HG02970 (cell line): ENCODE measurements around the gene ZNF365.
"Not testable (repeated sequence)": the region's sequence is repeated elsewhere in the genome, so short reads cannot be mapped to it uniquely, and the experiment has no call there.

Source experiments
- ATAC-seq: cut with Tn5 transposase; IDR thresholded peaks from one replicate; pipeline ENCODE4 v1.9.1; 2021; ENCODE audit warnings: mild to moderate bottlenecking, moderate library complexity, moderate number of reproducible peaks; ENCODE audit not compliant: unreplicated experiment, low FRiP score

Gene ZNF365

GRCh38 chr10:62373995-62374861, at the start of gene ZNF365:
TSS of gene ZNF365 (plus strand) at chr10:62374369. CDS start at chr10:62376194, 1,825 bp downstream.
- no peak for ATAC-seq

DNA sequence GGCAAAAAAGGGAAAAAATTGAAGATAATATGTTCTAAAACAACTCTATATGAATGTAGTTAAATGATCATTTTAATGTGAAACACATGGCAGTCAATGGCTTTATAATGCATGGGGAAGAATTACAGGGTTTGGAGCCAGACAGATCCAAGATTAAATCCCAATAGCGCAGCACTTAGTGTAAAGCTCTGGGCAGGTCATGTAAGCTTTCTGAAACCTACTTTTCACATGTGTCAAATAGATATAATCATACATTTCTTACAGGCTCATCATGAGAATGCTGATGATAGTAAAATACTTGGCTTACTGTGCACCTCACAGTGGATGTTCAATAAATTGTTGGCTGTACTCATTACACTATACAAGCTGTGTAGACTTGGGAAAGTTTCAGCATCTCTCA, 48.0 kb upstream of the ZNF365 start:
- ATAC-seq: no peak

- no peak for ATAC-seq
Observed at GRCh38 chr10:62327885-62328284, 46.3 kb upstream of the ZNF365 start.

- no peak for ATAC-seq
Observed at GRCh38 chr10:62330213-62330612, 44.0 kb upstream of the ZNF365 start.

DNA sequence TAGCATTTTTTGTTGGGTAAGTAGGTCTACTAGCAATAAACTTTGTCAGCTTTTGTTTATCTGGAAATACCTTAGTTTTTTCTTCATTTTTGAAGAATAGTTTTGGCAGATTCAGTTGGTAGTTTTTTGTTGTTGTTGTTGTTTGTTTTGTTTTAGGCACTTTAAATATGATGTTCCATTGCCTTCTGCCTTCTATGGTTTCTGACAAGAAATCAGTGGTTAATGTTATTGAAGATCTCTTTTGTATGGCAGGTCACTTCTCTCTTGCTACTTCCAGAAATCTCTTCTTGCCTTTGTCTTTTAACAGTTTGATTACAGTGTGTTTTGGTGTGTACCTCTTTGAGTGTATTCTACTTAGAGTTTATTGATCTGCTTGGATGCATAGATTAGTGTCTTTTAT, 41.8 kb upstream of the ZNF365 start:
- no peak for ATAC-seq

DNA sequence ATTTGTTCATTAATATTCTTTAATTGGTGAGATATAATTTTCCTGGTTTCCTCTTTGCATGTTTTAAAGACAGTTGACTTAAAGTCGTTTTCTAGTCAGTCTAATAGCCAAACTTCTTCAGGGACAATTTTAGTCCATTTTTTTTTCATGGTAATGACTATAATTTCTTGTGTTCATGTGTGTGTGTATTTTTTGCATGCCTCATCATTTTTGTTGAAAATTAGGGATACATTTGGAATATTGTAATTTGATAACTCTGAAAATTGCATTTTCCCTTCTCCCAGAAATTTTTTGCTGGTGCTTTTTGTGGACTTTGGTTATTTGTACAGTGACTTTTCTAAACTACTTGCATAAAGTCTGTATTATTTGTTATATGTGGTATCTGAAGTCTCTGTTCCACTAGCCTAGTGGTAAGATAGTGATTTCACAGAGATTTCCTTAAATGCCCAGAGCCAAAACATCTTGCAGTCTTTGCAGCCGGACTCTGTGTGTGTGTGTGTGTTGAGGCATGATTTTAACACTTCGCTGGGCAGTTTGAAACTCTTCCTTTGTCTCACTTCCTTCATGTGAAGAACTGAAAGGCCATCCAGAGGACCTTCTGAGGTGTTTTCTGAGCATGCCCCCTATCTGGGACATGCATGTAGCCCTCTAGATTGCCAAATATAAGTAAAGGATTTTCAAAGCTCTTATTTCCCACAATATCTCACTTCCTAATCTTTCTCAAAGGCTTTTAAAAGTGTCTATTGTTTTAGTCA, 40.9 kb upstream of the ZNF365 start:
- ATAC-seq: no peak

- no peak for ATAC-seq
Observed at GRCh38 chr10:62333988-62334682, 40.0 kb upstream of the ZNF365 start.

- no peak for ATAC-seq
Observed at GRCh38 chr10:62335326-62335725, 38.8 kb upstream of the ZNF365 start.

- ATAC-seq: no peak
Observed at GRCh38 chr10:62336404-62336803, 37.8 kb upstream of the ZNF365 start.

- no peak for ATAC-seq
Observed at GRCh38 chr10:62341419-62341818, 32.8 kb upstream of the ZNF365 start.

DNA sequence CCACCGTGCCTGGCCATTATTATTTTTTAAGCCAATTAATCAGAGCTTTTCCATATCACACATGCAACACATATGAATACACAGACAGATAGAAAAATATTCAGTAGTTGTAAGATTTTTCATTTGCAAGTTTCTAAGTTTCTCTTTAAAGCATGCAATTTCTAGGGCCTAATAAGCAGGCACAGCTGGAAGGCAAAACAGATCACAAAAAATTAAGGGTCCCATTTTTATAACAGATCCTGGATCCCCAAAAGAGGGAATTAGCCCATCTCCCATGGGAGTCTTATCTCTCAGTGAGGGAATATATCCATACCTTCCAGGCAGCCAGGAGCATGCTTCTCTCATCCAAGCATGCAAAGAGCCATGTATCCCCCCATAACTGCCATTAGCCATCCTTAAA, 31.2 kb upstream of the ZNF365 start:
- no peak for ATAC-seq

DNA sequence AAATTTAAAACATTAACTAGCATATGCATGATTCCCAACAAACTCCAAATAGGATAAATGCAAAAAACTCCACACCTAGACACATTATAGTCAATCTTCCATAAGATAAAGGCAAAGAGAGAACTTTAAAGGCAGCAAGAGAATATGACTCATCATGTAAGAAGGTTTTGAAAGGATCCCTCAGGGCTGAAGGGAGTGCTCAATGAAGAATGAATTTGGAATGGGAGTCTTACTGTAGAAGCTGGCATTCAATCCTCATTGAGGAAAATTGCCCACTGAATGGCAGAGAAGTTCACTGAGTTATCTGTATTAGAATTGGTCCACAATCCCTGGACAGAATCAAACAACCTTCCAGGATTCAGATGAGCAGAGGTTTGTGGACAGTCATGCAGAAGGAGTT, 26.1 kb upstream of the ZNF365 start:
- ATAC-seq: no peak

DNA sequence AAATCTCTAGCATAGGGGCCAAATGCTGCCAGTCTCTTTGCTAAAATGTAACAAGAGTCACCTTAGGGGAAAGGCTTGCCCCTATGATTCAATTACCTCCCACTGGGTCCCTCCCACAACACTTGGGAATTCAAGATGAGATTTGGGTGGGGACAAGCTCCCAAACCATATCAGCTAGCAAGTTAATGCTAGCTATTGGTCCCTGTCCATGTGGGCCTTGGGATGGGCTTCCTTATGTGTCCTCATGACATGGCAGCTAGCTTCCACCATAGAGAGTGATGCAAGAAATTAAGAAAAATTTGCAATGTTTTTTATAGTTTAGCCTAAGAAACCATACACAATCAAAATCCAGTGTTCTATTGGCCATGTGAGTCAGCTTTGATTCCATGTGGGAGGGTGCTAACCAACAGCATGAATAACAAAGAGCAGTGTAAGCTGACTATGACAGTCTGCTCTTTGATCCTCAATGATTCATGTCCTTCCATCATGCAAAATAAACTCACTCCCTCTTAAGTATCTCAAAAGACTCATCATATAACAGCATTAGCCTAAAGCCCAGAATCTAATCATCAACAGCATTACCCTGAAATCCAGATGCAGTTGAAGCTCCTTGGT, 21.7 kb upstream of the ZNF365 start:
- no peak for ATAC-seq

DNA sequence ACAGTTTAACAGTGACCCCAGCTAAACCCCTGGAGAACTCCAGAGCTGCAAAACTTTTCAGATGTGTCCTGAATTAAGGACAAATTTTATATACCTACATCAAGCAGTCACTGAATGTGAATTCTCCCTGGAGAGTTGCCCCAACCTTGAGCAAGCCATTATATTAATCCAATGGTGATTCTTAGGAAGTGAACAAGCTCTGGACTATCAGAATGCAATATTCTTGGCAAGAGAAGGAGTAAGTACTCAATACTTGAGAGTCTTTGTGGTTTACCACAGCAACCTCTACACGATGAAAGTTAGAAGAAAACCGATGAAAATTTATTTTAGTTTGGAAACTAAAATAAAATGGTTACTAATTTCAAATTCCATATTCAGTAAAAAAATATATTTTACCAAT, 19.3 kb upstream of the ZNF365 start:
- ATAC-seq: no peak

DNA sequence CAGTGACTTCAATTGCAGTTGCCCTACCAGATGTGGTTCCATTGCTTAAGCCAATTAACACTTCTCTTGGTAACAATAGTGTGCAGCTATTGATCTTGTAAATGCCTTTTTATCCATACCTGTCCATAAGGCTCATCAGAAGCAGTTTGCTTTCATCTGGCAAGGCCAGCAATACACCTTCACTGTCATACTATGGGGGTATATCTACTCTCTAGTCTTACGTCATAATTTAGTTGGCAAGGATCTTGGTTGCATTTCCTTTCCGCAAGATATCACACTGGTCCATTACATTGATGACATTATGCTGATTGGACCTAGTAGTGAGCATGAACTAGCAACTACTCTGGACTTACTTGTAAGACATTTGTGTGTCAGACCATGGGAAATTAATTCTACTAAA, 17.7 kb upstream of the ZNF365 start:
- no peak for ATAC-seq

GRCh38 chr10:62358151-62358550, 16.0 kb upstream of the ZNF365 start:
- not testable (repeated sequence) for ATAC-seq

- no peak for ATAC-seq
Observed at GRCh38 chr10:62373639-62373994, 552 bp upstream of the ZNF365 start.

GRCh38 chr10:62374862-62375710, 917 bp downstream of the ZNF365 start:
- no peak for ATAC-seq

- no peak for ATAC-seq
Observed at GRCh38 chr10:62376071-62377025, 2.2 kb downstream of the ZNF365 start.
